NCI-H526 (cell line): ENCODE data around the gene TRIM62.
A peak's percentile ranks its signal among the peaks of the same experiment; 100 is the strongest.

Source experiments
- DNase-seq, 2 experiments: peaks; one replicate each; lab custom pipeline; 2025; lab: John Stamatoyannopoulos, UW

The TRIM62 gene

GRCh38 chr1:33181921-33182341, at the start of gene TRIM62:
Gene TRIM62 (minus strand): TSS chr1:33182043. CDS start chr1:33181432, 611 bp downstream.
- DNase-seq = peak; percentile 61 to 91

GRCh38 chr1:33231166-33231565, 49.3 kb upstream of the TRIM62 start:
- DNase-seq = no peak

- no peak for DNase-seq
Observed at GRCh38 chr1:33228935-33229487, 47.2 kb upstream of the TRIM62 start.

- no peak for DNase-seq
Observed at GRCh38 chr1:33225586-33225985, 43.7 kb upstream of the TRIM62 start.

GRCh38 chr1:33224166-33224707, 42.4 kb upstream of the TRIM62 start:
- no peak for DNase-seq

- DNase-seq = no peak
Observed at GRCh38 chr1:33222381-33222780, 40.5 kb upstream of the TRIM62 start.

- no peak for DNase-seq
Observed at GRCh38 chr1:33221385-33221758, 39.5 kb upstream of the TRIM62 start.

GRCh38 chr1:33220676-33221384, 39.0 kb upstream of the TRIM62 start:
- DNase-seq = no peak

GRCh38 chr1:33219886-33220661, 38.2 kb upstream of the TRIM62 start:
- DNase-seq = no peak

- no peak for DNase-seq
Observed at GRCh38 chr1:33211972-33212371, 30.1 kb upstream of the TRIM62 start.

- no peak for DNase-seq
Observed at GRCh38 chr1:33206340-33206739, 24.5 kb upstream of the TRIM62 start.

GRCh38 chr1:33195556-33195955, 13.7 kb upstream of the TRIM62 start:
- DNase-seq = no peak

GRCh38 chr1:33191731-33192275, 10.0 kb upstream of the TRIM62 start:
- no peak for DNase-seq

GRCh38 chr1:33190701-33191100, 8.9 kb upstream of the TRIM62 start:
- DNase-seq = no peak

GRCh38 chr1:33188572-33189275, 6.9 kb upstream of the TRIM62 start:
- DNase-seq = no peak

GRCh38 chr1:33186936-33187335, 5.1 kb upstream of the TRIM62 start:
- DNase-seq = no peak

GRCh38 chr1:33185541-33185940, 3.7 kb upstream of the TRIM62 start:
- DNase-seq = no peak

GRCh38 chr1:33183306-33183705, 1.5 kb upstream of the TRIM62 start:
- no peak for DNase-seq

GRCh38 chr1:33182896-33183295, 1.1 kb upstream of the TRIM62 start:
- no peak for DNase-seq

- DNase-seq = peak; percentile 21 to 26
Observed at GRCh38 chr1:33182401-33182841, 578 bp upstream of the TRIM62 start.

- DNase-seq = peak; percentile 77 to 95
Observed at GRCh38 chr1:33180911-33181890, 642 bp downstream of the TRIM62 start.
